Psoas muscle (tissue), 8 donors: ENCODE data around the gene PRR5L. TPM values are rescaled to one million over a fixed set of nuclear protein-coding genes. Genes with fewer than 3 reads are reported as not detected.
A peak's percentile ranks its signal among the peaks of the same experiment; 100 is the strongest.

Source experiments
- ATAC-seq, 4 donors: fragments of 200-7000 bp; cut with Tn5 transposase; one replicate each; pipeline ENCODE4 v1.9.1; 2020; ENCODE audit warnings: moderate library complexity in 3 of 4, mild to moderate bottlenecking in 2 of 4
- DNase-seq, 2 donors: peaks; one replicate each; pipeline ENCODE4 v3.0.0-alpha.2; 2020
- H3K27ac ChIP-seq: fragments of 200-600 bp; one replicate; pipeline ENCODE4 v1.8.0; 2022
- H3K27me3 ChIP-seq, 3 donors: fragments of 200-600 bp in 1 of 3; one replicate each; pipeline versions ENCODE4 v1.6.1 to v1.8.0; 2013 to 2022; ENCODE audit warnings: low read length in 2 of 3, mild to moderate bottlenecking in 2 of 3, moderate library complexity in 1 of 3; ENCODE audit not compliant: insufficient read depth in 3 of 3
- H3K36me3 ChIP-seq, 2 donors: fragments of 200-600 bp in 1 of 2; one replicate each; pipeline versions ENCODE4 v1.6.1 to v1.8.0; 2013 to 2022; ENCODE audit warnings: low read depth in 1 of 2, mild to moderate bottlenecking in 1 of 2, moderate library complexity in 1 of 2; ENCODE audit not compliant: insufficient read depth in 1 of 2
- H3K4me1 ChIP-seq: fragments of 200-600 bp; one replicate; pipeline ENCODE4 v1.8.0; 2022
- H3K4me3 ChIP-seq: fragments of 200-600 bp; one replicate; pipeline ENCODE4 v1.8.0; 2022; ENCODE audit warnings: mild to moderate bottlenecking
- H3K9me3 ChIP-seq: fragments of 200-600 bp; one replicate; pipeline ENCODE4 v1.8.0; 2022
- CTCF ChIP-seq: fragments of 200-600 bp; IDR thresholded peaks from one replicate; pipeline ENCODE4 v1.8.0; 2022; ENCODE audit warnings: antibody characterized with exemption
- WGBS, 3 donors: extraction: QIAGEN DNeasy Blood & Tissue Kit; methylation state at CpG; one replicate each; pipeline versions ENCODE4 v1.1.6 to v1.1.7; 2013; 5-methylcytosine and 5-hydroxymethylcytosine counted together
- intact Hi-C, 2 donors: fragments of 100-400 bp; cut with DNase I; formaldehyde crosslinking; loops; one replicate each; pipeline versions ENCODE4 v1.11.0 to v1.14.2; 2022
- polyA plus RNA-seq, 3 donors: library from polyadenylated mRNA; stranded (reverse); fragments of 200-250 nt; gene quantifications; one replicate each; pipeline ENCODE4 v1.2.3, GENCODE V29; 2013
- total RNA-seq, 4 donors: library from RNA; stranded (reverse); fragmentation: NEBNext Ultra II Directional in 2 of 4; extraction: Animal tissue kit (Norgen Biotek cat#: 25700) in 2 of 4; gene quantifications; one replicate each; pipeline versions ENCODE4 v1.2.1 to v1.2.4, GENCODE V29; 2021 to 2023
- donor health status: healthy with polysubstance abuse.
- donor health status: DM: no; HTN: no; CAD: no; lungs with moderate emphysema.
- donor health status: Bipolar disorder and iron deficiency.
- donor health status: healthy.
- donor health status: DM: yes; HTN: yes; CAD: no.
- donor health status: DM: no; HTN: no; CAD: no.
- donor health status: DM: no; HTN: no; CAD: no.
- donor health status: DM: yes; HTN: yes; CAD: no.

The PRR5L gene
- total and polyA plus RNA-seq, 7 donors: 0.39 to 2.5 (median 0.86) TPM

DNA sequence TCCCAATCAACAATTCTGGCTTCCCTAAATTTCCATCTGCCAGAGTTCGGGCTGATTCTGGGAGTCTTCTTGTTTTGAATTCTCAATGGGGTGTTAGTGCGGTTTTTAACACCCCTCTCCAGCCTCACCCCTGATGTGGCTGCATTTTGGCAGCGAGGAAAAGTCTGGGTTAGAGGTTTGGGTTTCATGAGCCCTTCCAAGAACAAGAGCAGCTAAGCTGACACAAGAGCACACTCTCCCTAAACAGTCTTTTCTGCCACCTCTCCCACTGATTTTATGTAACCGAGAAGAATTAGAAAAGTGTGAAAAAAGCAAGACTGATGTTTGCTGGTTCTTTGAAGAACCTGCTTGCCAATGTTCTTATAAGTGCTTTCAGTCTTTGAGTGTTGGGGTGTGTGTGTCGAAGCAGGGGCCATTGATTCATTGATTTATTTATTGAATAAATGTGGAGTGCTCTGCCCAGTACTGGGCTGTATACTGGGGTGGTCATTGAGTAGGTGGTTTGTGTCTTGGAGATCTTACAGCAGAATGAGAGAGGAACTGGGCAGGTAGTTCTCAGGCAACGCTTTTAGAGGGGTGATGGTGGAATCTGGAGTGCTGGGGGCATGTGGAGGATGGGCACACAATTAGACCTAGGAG, 112.5 kb downstream of the PRR5L start:
- Histone ChIP-seq H3K27me3 (no peaks in the 10 kb centered on the region), H3K4me1 (no peaks in the 10 kb centered on the region), H3K4me3 (no peak overlapping the region), H3K36me3 (no peaks in the 10 kb centered on the region), H3K9me3 (no peaks in the 10 kb centered on the region), H3K27ac (no peak overlapping the region)
- ATAC-seq (no peak), DNase-seq (no peak)
- 45 to 52% (median 49%) methylated on average over 6 of the region's 6 CpGs for WGBS, 3 donors
- intact Hi-C loops: no loop called here
- TF ChIP-seq CTCF: no peak

GRCh38 chr11:36409152-36409816, 113.2 kb downstream of the PRR5L start:
- no peaks in the 10 kb centered on the region for H3K4me1 ChIP-seq
- H3K4me3 ChIP-seq: no peak overlapping the region
- H3K9me3 ChIP-seq: no peaks in the 10 kb centered on the region
- no peak for TF ChIP-seq CTCF
- intact Hi-C loops: no loop called here
- H3K27ac ChIP-seq: no peak overlapping the region
- H3K27me3 ChIP-seq: no peaks in the 10 kb centered on the region
- no peak for DNase-seq
- ATAC-seq: no peak
- no peaks in the 10 kb centered on the region for H3K36me3 ChIP-seq
- WGBS, 3 donors: 49 to 70% (median 58%) methylated on average over 8 of the region's 8 CpGs

DNA sequence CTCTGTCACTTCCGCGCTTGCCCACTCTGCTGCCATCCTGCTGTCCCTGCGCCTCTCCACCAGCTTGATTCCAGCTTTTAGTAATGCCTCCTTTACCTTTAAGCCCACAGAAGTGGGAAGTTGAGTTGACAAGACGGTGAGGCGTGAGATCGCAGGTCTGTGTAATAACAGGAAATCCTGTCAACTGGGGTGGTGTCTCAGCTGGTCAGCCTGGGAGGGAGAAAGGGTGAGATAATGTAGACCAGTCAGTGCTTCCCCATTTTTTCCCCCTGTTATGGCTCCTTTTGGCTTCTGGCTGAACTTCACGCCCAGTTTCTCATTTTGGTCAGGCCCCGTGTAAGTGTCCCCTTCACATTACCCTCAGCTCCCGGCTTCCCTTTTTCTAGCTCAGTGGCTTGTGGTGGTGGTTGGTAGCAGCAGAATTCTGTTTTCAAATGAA, 115.1 kb downstream of the PRR5L start:
- no peak for TF ChIP-seq CTCF
- intact Hi-C loops: no loop called here
- 77 to 83% (median 78%) methylated on average over 9 of the region's 9 CpGs for WGBS, 3 donors
- DNase-seq: no peak
- no peaks in the 10 kb centered on the region for H3K9me3 ChIP-seq
- H3K27me3 ChIP-seq: no peaks in the 10 kb centered on the region
- peak in 2 of 4 donors; percentile 37 to 43 for ATAC-seq
- H3K27ac ChIP-seq: no peak overlapping the region
- H3K36me3 ChIP-seq: no peaks in the 10 kb centered on the region
- no peak overlapping the region for H3K4me3 ChIP-seq
- no peaks in the 10 kb centered on the region for H3K4me1 ChIP-seq

- no peak for TF ChIP-seq CTCF
- no peaks in the 10 kb centered on the region for H3K9me3 ChIP-seq
- no peak overlapping the region for H3K4me3 ChIP-seq
- no peaks in the 10 kb centered on the region for H3K27me3 ChIP-seq
- H3K36me3 ChIP-seq: no peaks in the 10 kb centered on the region
- intact Hi-C loops: no loop called here
- ATAC-seq: no peak
- H3K4me1 ChIP-seq: no peaks in the 10 kb centered on the region
- H3K27ac ChIP-seq: no peak overlapping the region
- WGBS, 3 donors: 94 to 96% (median 95%) methylated on average over 2 of the region's 2 CpGs
- DNase-seq: no peak
Measured at GRCh38 chr11:36412781-36413383, 116.8 kb downstream of the PRR5L start.
